Mesodermal cell (in vitro differentiated cells): ENCODE measurements around the gene MYCBP2.
"Not testable (repeated sequence)": the region's sequence is repeated elsewhere in the genome, so short reads cannot be mapped to it uniquely, and the experiment has no call there.

Experiments
- H3K27ac ChIP-seq: 2 replicates; pipeline ENCODE4 v1.7.0; 2013; ENCODE audit warnings: mild to moderate bottlenecking, low read depth, low read length, moderate library complexity; ENCODE audit not compliant: severe bottlenecking
- H3K36me3 ChIP-seq: 2 replicates; pipeline ENCODE4 v1.7.1; 2013; ENCODE audit warnings: mild to moderate bottlenecking, low read length, moderate library complexity; ENCODE audit not compliant: control insufficient read depth, insufficient read depth
- H3K4me1 ChIP-seq: one replicate; pipeline ENCODE4 v1.7.1; 2013; ENCODE audit warnings: mild to moderate bottlenecking, low read length; ENCODE audit not compliant: insufficient read depth, control insufficient read depth, poor library complexity, severe bottlenecking
- H3K4me3 ChIP-seq: 2 replicates; pipeline ENCODE4 v1.7.0; 2013; ENCODE audit warnings: low read length, control low read depth, mild to moderate bottlenecking; ENCODE audit not compliant: insufficient read depth, poor library complexity, severe bottlenecking; ENCODE audit errors: extremely low read depth
- H3K9me3 ChIP-seq: 2 replicates; pipeline ENCODE4 v1.7.1; 2013; ENCODE audit warnings: mild to moderate bottlenecking, low read length, moderate library complexity; ENCODE audit not compliant: control insufficient read depth
- WGBS, 2 experiments: methylation state at CpG; one replicate each; pipeline ENCODE4 v1.1.5; 2013; ENCODE audit warnings: missing lambda C conversion rate in 2 of 2; ENCODE audit not compliant: insufficient coverage in 2 of 2; 5-methylcytosine and 5-hydroxymethylcytosine counted together

MYCBP2 gene

GRCh38 chr13:77319536-77319935, 7.4 kb downstream of the MYCBP2 start:
- WGBS, 2 experiments, result 88 to 100% methylated on average over 1 to 2 of the region's 2 CpGs
- H3K27ac ChIP-seq, result no peak overlapping the region
- no peaks in the 10 kb centered on the region for H3K9me3 ChIP-seq
- H3K36me3 ChIP-seq, result peaks cover 6% of the 10 kb centered on the region
- H3K4me1 ChIP-seq, result no peaks in the 10 kb centered on the region
- no peak overlapping the region for H3K4me3 ChIP-seq

GRCh38 chr13:77318741-77319140, 8.2 kb downstream of the MYCBP2 start:
- 86 to 100% methylated on average over 1 to 2 of the region's 2 CpGs for WGBS, 2 experiments
- Histone ChIP-seq H3K9me3 (no peaks in the 10 kb centered on the region), H3K27ac (no peak overlapping the region), H3K4me3 (no peak overlapping the region), H3K36me3 (peaks cover 6% of the 10 kb centered on the region), H3K4me1 (no peaks in the 10 kb centered on the region)

GRCh38 chr13:77316430-77316829, 10.5 kb downstream of the MYCBP2 start:
- WGBS, 2 experiments, result 82 to 100% methylated on average over 1 of the region's 4 CpGs

GRCh38 chr13:77315509-77315908, 11.4 kb downstream of the MYCBP2 start:
- not testable (repeated sequence) for H3K27ac ChIP-seq, H3K36me3 ChIP-seq, H3K4me1 ChIP-seq, H3K9me3 ChIP-seq, H3K4me3 ChIP-seq
- 85 to 95% methylated on average over 3 to 6 of the region's 7 CpGs for WGBS, 2 experiments

More at GRCh38 chr13:77316430-77316829, 10.5 kb downstream of the MYCBP2 start:
- H3K4me1 ChIP-seq, result no peaks in the 10 kb centered on the region
- H3K4me3 ChIP-seq, result no peak overlapping the region
- no peaks in the 10 kb centered on the region for H3K9me3 ChIP-seq
- no peak overlapping the region for H3K27ac ChIP-seq
- H3K36me3 ChIP-seq, result peaks cover 6% of the 10 kb centered on the region

DNA sequence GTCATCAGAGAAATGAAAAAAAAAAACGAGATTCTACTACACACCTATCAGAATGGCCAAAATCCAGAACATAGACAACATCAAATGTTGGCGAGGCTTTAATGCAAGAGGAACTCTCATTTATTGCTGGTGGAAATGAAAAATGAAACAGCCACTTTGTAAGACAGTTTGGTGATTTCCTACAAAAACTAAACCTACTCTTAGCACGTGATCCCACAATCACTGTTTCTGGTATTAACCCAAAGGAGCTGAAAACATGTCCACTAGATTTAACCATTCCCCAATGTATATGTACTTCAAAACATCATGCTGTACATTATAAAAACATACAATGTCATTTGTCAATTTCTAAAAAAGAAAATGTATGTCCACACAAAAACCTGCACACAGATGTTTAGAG, 13.0 kb downstream of the MYCBP2 start:
- H3K27ac ChIP-seq, result no peak overlapping the region
- H3K36me3 ChIP-seq, result peaks cover 6% of the 10 kb centered on the region
- WGBS, 2 experiments, result 71% methylated on average over 1 of the region's 3 CpGs; no CpG with 5 or more reads in 1 of the 2 experiments
- H3K4me3 ChIP-seq, result no peak overlapping the region
- H3K4me1 ChIP-seq, result no peaks in the 10 kb centered on the region
- no peaks in the 10 kb centered on the region for H3K9me3 ChIP-seq

DNA sequence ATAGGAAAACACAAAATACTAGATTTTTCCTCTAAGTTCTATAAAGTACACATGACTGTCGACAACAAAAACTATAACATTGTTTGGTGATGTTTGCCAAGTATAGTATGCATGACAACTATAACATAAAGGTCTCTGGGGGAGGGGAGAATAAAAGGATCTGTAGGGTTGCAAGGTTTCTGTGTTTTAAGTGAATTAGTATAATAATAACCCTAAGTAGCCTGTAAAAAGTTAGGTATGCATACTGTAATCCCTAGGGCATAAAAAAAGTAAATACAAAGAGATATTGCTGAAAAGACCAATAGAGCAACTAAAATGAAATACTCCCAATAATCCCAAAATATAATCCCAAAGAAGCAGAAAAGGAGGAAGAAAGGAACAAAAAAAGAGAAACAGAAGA, 14.6 kb downstream of the MYCBP2 start:
- no peak overlapping the region for H3K4me3 ChIP-seq
- H3K36me3 ChIP-seq, result peaks cover 3% of the 10 kb centered on the region
- WGBS, 2 experiments, result no CpG with 5 or more reads among the region's 1 CpG
- no peak overlapping the region for H3K27ac ChIP-seq
- no peaks in the 10 kb centered on the region for H3K4me1 ChIP-seq
- H3K9me3 ChIP-seq, result no peaks in the 10 kb centered on the region

GRCh38 chr13:77310579-77311279, 16.2 kb downstream of the MYCBP2 start:
- Histone ChIP-seq H3K27ac (peak overlapping the region; percentile 17), H3K4me3 (no peak overlapping the region), H3K4me1 (peaks cover 5% of the 10 kb centered on the region), H3K36me3 (no peaks in the 10 kb centered on the region), H3K9me3 (no peaks in the 10 kb centered on the region)
- WGBS, 2 experiments, result 100% methylated on average over 3 of the region's 3 CpGs; no CpG with 5 or more reads in 1 of the 2 experiments

GRCh38 chr13:77310161-77310560, 16.7 kb downstream of the MYCBP2 start:
- H3K4me3 ChIP-seq, result no peak overlapping the region
- WGBS, 2 experiments, result 100% methylated on average over 1 of the region's 2 CpGs; no CpG with 5 or more reads in 1 of the 2 experiments

GRCh38 chr13:77309254-77309653, 17.6 kb downstream of the MYCBP2 start:
- Histone ChIP-seq H3K4me1 (peaks cover 5% of the 10 kb centered on the region), H3K27ac (no peak overlapping the region), H3K36me3 (no peaks in the 10 kb centered on the region), H3K4me3 (no peak overlapping the region), H3K9me3 (no peaks in the 10 kb centered on the region)
- no CpG with 5 or more reads among the region's 2 CpGs for WGBS, 2 experiments

More at GRCh38 chr13:77310161-77310560, 16.7 kb downstream of the MYCBP2 start:
- Histone ChIP-seq H3K9me3 (no peaks in the 10 kb centered on the region), H3K27ac (no peak overlapping the region), H3K4me1 (peaks cover 5% of the 10 kb centered on the region), H3K36me3 (no peaks in the 10 kb centered on the region)

- Histone ChIP-seq H3K9me3 (no peaks in the 10 kb centered on the region), H3K4me1 (peaks cover 5% of the 10 kb centered on the region), H3K27ac (no peak overlapping the region), H3K4me3 (no peak overlapping the region), H3K36me3 (no peaks in the 10 kb centered on the region)
Observed at GRCh38 chr13:77306458-77306857, 20.4 kb downstream of the MYCBP2 start.

GRCh38 chr13:77305266-77305665, 21.6 kb downstream of the MYCBP2 start:
- no peak overlapping the region for H3K27ac ChIP-seq
- H3K9me3 ChIP-seq, result no peaks in the 10 kb centered on the region
- H3K4me3 ChIP-seq, result no peak overlapping the region
- H3K36me3 ChIP-seq, result no peaks in the 10 kb centered on the region
- H3K4me1 ChIP-seq, result peaks cover 11% of the 10 kb centered on the region
